Activated CD8-positive, alpha-beta memory T cell treated with anti-CD3 and anti-CD28 coated beads for 1 hour (primary cell): ENCODE results near the gene EIF2B4.
A peak's percentile ranks its signal among the peaks of the same experiment; 100 is the strongest.

Experiments
- DNase-seq, 2 donors: peaks; one replicate each; pipeline ENCODE4 v3.0.0-alpha.2; 2020; ENCODE audit warnings: low read depth in 1 of 2; ENCODE audit errors: extremely low read depth in 1 of 2

EIF2B4 gene

GRCh38 chr2:27370026-27370815, at the start of gene EIF2B4, which contains the start of gene SNX17:
Gene EIF2B4 (minus strand): TSS chr2:27370338. CDS start chr2:27370314, 24 bp downstream.
Gene SNX17 (plus strand): TSS chr2:27370616. CDS start chr2:27370744, 128 bp downstream.
- peak; percentile 98 for DNase-seq

- DNase-seq, result no peak
Observed at GRCh38 chr2:27416151-27416550, 46.0 kb upstream of the EIF2B4 start.

GRCh38 chr2:27412419-27413152, 42.4 kb upstream of the EIF2B4 start:
- no peak for DNase-seq

- peak; percentile 85 to 97 for DNase-seq
Observed at GRCh38 chr2:27409321-27410073, 39.4 kb upstream of the EIF2B4 start, which contains the start of gene PPM1G. Gene PPM1G (minus strand): TSS chr2:27409591. CDS start chr2:27409422, 169 bp downstream.

GRCh38 chr2:27408601-27409320, 38.6 kb upstream of the EIF2B4 start:
- DNase-seq, result no peak

- no peak for DNase-seq
Observed at GRCh38 chr2:27407798-27408491, 37.8 kb upstream of the EIF2B4 start.

- DNase-seq, result no peak
Observed at GRCh38 chr2:27400348-27401135, 30.4 kb upstream of the EIF2B4 start.

- no peak for DNase-seq
Observed at GRCh38 chr2:27398962-27399361, 28.8 kb upstream of the EIF2B4 start.

- DNase-seq, result no peak
Observed at GRCh38 chr2:27393225-27393624, 23.1 kb upstream of the EIF2B4 start.

GRCh38 chr2:27390822-27391679, 20.9 kb upstream of the EIF2B4 start:
- no peak for DNase-seq

GRCh38 chr2:27381577-27382181, 11.5 kb upstream of the EIF2B4 start:
- DNase-seq, result no peak

GRCh38 chr2:27380626-27381545, 10.7 kb upstream of the EIF2B4 start, which contains the start of gene ZNF513:
Gene ZNF513 (minus strand): TSS chr2:27380734. CDS start chr2:27380526, 208 bp downstream.
- peak; percentile 59 to 73 for DNase-seq

- peak in 1 of 2 donors; percentile 24 for DNase-seq
Observed at GRCh38 chr2:27379836-27380625, 9.9 kb upstream of the EIF2B4 start.

- no peak for DNase-seq
Observed at GRCh38 chr2:27379383-27379835, 9.3 kb upstream of the EIF2B4 start.

GRCh38 chr2:27378809-27379290, 8.7 kb upstream of the EIF2B4 start:
- no peak for DNase-seq
